SK-N-SH (cell line): ENCODE data around the gene ZCCHC13.

Source experiments
- EZH2phosphoT487 ChIP-seq: fragments of 200-600 bp; sonication (generic); IDR thresholded peaks from 2 replicates; pipeline ENCODE4 v1.6.1; 2017; ENCODE audit warnings: low read depth, mixed run types, mild to moderate bottlenecking, antibody characterized with exemption, moderate library complexity, borderline replicate concordance
- FOXM1 ChIP-seq: IDR thresholded peaks from 2 replicates; pipeline ENCODE4 v1.4.0; 2012; ENCODE audit warnings: low read depth, mild to moderate bottlenecking
- RAD21 ChIP-seq: IDR thresholded peaks from 2 replicates; pipeline ENCODE4 v1.6.1; 2012; ENCODE audit warnings: mild to moderate bottlenecking, low read length
- TF ChIP-seq, protein P1 (sequence below): fragments of 200-600 bp; sonication (generic); IDR thresholded peaks from 2 replicates; pipeline ENCODE4 v1.6.1; 2017; ENCODE audit warnings: antibody characterized with exemption, mild to moderate bottlenecking, moderate library complexity
- TF ChIP-seq, protein P2 (sequence below): IDR thresholded peaks from 2 replicates; pipeline ENCODE4 v1.4.0; 2012; ENCODE audit warnings: low read depth

GRCh38 chrX:74344280-74344622, 40.3 kb downstream of the ZCCHC13 start:
- TF ChIP-seq, protein P1, sequence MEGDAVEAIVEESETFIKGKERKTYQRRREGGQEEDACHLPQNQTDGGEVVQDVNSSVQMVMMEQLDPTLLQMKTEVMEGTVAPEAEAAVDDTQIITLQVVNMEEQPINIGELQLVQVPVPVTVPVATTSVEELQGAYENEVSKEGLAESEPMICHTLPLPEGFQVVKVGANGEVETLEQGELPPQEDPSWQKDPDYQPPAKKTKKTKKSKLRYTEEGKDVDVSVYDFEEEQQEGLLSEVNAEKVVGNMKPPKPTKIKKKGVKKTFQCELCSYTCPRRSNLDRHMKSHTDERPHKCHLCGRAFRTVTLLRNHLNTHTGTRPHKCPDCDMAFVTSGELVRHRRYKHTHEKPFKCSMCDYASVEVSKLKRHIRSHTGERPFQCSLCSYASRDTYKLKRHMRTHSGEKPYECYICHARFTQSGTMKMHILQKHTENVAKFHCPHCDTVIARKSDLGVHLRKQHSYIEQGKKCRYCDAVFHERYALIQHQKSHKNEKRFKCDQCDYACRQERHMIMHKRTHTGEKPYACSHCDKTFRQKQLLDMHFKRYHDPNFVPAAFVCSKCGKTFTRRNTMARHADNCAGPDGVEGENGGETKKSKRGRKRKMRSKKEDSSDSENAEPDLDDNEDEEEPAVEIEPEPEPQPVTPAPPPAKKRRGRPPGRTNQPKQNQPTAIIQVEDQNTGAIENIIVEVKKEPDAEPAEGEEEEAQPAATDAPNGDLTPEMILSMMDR: no peak; the same call in 1 of the 2 replicates
- no peak for TF ChIP-seq FOXM1
- TF ChIP-seq, protein P2, sequence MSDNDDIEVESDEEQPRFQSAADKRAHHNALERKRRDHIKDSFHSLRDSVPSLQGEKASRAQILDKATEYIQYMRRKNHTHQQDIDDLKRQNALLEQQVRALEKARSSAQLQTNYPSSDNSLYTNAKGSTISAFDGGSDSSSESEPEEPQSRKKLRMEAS: no peak
- TF ChIP-seq EZH2phosphoT487: no peak
- TF ChIP-seq RAD21: no peak
